ENCODE results near the gene ARRDC1.
"Not testable (repeated sequence)": the region's sequence is repeated elsewhere in the genome, so short reads cannot be mapped to it uniquely, and the experiment has no call there.

The ARRDC1 gene

GRCh38 chr9:137613259-137613658 is 7.8 kb downstream of the ARRDC1 start:
- no peak for DNase-seq (ENCODE audit: low spot score)

- DNase-seq (ENCODE audit: low spot score): no peak
These were observed 8.4 kb downstream of the ARRDC1 start for GRCh38 chr9:137613738-137614523.

GRCh38 chr9:137614631-137615386 is 9.3 kb downstream of the ARRDC1 start:
- DNase-seq (ENCODE audit: low spot score): no peak

- DNase-seq (ENCODE audit: low spot score): no peak
These were observed 9.9 kb downstream of the ARRDC1 start for GRCh38 chr9:137615387-137615871.

GRCh38 chr9:137618105-137619067 is 12.9 kb downstream of the ARRDC1 start, which contains the start of gene EHMT1:
EHMT1 (plus strand) TSS chr9:137619005; CDS start chr9:137619029, 24 bp downstream.
- DNase-seq (ENCODE audit: low spot score): peak; percentile 94

- peak; percentile 69 for DNase-seq (ENCODE audit: low spot score)
These were observed 14.0 kb downstream of the ARRDC1 start for GRCh38 chr9:137619240-137620047.

- DNase-seq (ENCODE audit: low spot score): no peak
These were observed 14.5 kb downstream of the ARRDC1 start for GRCh38 chr9:137620048-137620405.

- DNase-seq (ENCODE audit: low spot score): no peak
These were observed 15.1 kb downstream of the ARRDC1 start for GRCh38 chr9:137620581-137620980.

GRCh38 chr9:137621131-137621757 is 15.8 kb downstream of the ARRDC1 start:
- DNase-seq (ENCODE audit: low spot score): peak; percentile 82

- not testable (repeated sequence) for DNase-seq (ENCODE audit: low spot score)
These were observed 16.7 kb downstream of the ARRDC1 start for GRCh38 chr9:137622211-137622610.

- DNase-seq (ENCODE audit: low spot score): no peak
These were observed 21.0 kb downstream of the ARRDC1 start for GRCh38 chr9:137626464-137626863.

GRCh38 chr9:137627406-137627805 is 21.9 kb downstream of the ARRDC1 start:
- not testable (repeated sequence) for DNase-seq (ENCODE audit: low spot score)

- DNase-seq (ENCODE audit: low spot score): no peak
These were observed 24.6 kb downstream of the ARRDC1 start for GRCh38 chr9:137630126-137630525.

GRCh38 chr9:137630679-137631078 is 25.2 kb downstream of the ARRDC1 start:
- DNase-seq (ENCODE audit: low spot score): no peak

GRCh38 chr9:137631345-137632229 is 26.1 kb downstream of the ARRDC1 start:
- no peak for DNase-seq (ENCODE audit: low spot score)

- no peak for DNase-seq (ENCODE audit: low spot score)
These were observed 27.0 kb downstream of the ARRDC1 start for GRCh38 chr9:137632230-137633161.

GRCh38 chr9:137634016-137634415 is 28.5 kb downstream of the ARRDC1 start:
- DNase-seq (ENCODE audit: low spot score): no peak

GRCh38 chr9:137638680-137639079 is 33.2 kb downstream of the ARRDC1 start:
- DNase-seq (ENCODE audit: low spot score): no peak

Data from RKO (cell line).